ENCODE measurements around the gene HK1.
A peak's percentile ranks its signal among the peaks of the same experiment; 100 is the strongest.

The HK1 gene

DNA sequence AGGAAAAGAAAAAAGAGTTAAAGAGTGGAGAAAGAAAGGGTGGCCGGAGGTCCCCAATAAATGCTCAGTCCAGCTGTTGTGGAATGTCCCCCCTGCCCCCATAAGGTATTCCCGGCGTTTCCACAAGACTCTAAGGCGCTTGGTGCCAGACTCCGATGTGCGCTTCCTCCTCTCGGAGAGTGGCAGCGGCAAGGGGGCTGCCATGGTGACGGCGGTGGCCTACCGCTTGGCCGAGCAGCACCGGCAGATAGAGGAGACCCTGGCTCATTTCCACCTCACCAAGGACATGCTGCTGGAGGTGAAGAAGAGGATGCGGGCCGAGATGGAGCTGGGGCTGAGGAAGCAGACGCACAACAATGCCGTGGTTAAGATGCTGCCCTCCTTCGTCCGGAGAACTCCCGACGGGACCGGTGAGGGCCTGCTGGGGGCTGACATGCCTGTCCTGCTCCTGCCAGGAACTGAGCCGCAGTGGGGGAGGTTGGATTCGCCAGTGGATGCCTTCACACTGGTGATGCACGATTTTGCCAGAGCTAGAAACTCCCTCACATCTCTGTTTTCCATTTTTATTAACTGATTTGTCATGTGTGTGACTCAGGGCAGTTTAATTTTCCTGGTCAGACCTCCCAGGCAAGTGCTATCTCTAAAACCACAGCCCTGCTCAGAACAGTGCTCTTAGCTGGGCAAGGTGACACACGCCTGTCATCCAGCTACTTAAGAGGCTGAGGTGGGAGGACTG, 104.3 kb downstream of the HK1 start:
- no peak for DNase-seq

DNA sequence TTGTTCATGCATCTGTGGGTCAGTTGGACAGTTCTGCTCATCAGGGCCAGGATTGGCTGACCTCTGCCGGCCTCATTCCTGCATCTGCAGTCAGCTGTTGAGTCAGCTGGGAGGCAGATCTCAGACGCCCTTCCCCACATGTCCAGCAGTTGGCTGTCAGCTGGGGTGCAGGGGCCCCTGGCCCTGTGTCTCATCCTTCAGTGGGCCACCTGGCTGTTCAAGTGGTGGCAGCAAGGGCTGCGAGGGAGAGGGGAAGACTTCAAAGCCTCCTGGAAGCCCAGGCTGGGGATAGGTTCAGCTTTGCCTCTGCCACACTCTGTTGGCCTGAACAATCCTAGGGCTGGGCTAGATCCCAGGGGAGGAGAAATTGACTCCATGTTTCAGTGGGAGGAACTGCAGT, 105.3 kb downstream of the HK1 start:
- DNase-seq: no peak

DNA sequence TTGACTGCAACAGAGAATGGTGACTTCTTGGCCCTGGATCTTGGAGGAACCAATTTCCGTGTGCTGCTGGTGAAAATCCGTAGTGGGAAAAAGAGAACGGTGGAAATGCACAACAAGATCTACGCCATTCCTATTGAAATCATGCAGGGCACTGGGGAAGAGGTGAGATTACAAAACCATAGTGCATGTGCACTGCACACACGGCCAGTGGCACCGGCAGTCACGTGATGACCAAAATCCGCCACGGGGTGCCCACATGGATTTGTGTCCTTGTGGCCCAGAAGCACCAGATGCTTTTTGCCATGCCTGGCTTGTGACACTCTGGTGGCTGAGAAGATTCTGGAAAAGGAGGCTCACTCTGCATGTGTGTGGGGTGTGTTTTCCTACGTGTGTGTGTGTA, 106.0 kb downstream of the HK1 start:
- DNase-seq: no peak

DNA sequence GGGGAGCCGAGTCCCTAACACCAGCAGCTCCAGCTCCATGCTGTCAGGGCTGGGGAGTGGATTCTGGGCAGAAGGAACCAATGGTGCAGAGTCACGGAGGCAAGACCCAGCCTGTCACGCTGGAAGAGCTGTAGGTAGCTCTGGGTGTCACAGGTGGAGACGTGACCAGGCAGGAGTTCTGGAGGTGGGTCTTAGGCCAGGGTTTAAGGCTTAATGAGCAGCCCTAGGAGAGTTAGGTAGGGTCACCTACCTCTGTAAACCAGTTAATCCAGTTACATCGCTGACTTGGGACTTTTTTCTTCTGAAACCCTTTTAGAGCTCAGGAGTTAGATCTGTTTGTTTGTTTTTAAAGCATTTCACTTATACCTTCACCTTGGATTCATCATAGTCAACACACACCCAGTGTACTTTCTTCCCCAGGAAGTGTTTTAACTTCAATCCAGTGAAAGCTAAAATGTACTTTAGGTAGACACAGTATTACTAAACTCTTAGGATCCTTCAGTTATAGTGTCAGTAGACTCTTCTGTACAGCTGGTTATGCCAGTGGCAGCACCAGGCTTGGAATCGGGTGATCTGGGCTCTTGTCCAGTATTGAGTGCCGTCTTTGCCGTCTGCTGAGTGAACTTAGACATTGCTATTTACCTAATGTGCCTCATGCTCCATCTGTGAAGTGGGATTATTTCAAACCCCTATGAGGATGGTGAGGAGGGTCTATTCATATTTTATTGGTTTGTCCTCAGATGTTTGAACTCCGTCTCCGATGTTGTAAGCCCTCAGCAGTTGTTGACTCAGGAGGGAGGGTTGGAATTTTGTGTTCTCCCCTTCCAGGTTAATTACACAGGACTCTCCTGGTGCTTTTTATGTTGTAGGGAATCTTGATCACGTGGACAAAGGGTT, 107.4 kb downstream of the HK1 start:
- no peak for DNase-seq

DNA sequence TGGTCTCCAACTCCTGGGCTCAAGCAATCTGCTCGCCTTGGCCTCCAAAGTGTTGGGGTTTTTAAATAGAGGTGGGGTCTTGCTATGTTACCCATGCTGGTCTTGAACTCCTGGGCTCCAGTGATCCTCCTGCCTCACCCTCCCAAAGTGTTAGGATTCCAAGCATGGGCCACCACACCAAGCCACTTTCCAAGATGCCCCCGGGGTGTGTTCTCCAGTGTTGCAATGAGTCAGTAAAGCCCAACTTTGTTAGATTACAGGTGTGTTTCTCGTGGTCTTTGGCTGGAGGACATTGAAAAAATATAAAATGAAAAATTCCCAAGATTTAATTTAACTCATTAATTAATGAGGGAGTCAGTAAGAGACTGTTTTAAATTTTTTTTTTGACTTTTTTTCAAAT, 109.2 kb downstream of the HK1 start:
- DNase-seq: no peak

DNA sequence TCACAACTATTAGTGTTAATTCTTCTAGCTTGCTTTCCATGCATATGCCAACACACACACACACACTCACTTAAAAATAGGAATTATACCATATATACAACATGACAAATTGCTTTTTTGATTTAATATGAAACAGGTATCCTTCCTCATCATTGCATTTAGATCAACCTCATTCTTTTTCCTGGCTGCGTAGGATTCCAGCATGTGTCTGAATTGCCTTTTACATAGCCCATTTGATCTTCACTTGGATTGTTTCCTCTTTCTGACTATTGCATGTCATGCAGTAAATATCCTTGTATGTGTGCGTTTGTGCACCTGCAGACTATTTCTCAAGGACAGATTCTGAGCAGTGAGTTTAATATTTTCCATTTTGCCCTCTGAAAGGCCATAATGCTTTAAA, 110.2 kb downstream of the HK1 start:
- DNase-seq: no peak

DNA sequence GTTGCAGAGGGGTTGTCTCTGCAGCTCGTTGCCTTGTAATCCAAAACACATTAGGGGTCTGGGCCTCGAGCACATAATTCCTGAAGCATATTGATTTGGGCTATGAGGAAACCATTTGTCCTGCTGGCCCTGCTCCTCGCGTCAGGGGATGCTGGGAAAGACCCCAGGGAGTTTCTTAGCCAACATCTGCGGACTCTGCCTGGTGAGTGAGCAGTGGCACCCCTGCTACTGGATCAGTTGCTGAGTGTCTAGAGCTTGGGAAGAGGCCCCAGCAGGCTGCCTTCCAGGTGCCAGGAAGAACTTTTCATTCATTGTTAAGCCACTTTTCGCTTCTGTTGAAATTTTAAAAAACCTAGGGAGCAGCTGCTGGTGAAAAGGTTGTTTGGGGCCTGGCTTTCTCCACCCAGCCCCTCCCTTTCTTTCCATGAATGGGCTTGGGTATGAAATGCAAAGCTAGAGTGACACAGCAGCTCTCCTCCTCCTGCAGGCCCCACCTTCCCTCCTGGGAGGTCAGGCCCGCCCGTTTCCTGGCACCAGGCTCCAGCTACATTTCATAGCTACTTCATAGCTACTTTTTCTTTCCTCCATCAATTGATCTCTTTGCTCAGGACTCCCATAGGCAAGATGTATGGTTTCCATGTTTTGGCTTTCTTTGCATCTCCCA, 111.7 kb downstream of the HK1 start:
- no peak for DNase-seq

DNA sequence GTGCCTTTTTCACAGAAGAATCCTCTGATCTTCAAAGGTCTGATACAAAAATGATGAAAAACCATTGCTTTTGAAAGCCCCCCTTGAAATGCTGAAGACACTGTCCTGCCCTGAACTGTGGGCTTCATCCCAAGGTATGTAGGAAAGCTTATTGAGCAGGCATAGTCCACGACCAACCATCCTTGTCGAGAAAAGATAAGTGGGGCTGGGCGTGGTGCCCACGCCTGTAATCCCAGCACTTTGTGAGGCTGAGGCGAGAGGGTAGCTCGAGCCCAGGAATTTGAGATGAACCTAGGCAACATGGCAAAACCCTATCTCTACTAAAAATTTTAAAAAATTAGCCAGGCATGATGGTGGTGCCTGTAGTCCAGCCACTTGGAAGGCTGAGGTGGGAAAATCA, 112.9 kb downstream of the HK1 start:
- DNase-seq: no peak

DNA sequence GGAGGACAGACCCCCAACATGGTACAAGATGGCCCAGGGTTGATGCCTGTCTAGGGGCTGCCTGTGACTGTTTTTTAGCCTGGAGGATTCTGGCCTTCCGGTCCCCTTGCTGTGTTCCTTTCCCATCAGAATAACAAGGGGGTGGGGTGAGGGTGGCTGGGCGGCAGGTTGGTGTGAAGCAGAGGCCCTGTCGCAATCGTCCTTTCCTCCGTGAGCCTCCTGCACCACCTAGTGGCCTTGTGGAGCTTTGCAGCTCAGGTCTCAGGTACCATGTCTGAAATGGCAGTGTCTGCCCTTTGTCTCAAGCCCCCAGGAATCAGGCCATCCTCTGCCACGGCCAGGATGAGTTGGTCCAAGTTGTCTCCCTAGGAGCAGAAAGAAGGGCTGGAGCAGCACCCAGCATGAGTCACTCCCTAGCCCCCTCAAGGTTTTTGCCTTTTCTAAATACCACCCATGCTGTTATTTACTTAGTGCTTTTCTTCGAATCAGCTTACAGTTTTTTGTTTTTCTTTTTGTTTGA, 114.2 kb downstream of the HK1 start:
- DNase-seq: peak; percentile 81

DNA sequence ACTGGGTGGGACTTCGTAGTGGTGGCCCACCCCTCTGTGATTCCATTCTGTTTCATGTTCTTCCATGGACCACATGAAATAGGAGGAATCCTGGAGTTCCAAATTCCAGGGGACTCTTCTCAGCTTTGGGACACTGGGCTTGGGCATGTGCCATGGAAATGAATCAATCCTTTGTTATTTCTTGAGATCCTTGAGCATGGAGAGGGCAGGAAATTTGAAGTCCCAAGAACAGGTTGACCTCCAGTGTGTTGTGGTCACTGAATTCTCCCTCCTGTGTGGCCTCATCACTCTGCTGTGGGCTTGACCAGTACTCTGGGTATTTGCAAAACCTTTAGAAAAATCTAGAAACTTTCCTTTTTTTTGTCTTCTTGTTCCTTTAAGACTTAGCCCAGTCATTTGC, 115.7 kb downstream of the HK1 start:
- no peak for DNase-seq

DNA sequence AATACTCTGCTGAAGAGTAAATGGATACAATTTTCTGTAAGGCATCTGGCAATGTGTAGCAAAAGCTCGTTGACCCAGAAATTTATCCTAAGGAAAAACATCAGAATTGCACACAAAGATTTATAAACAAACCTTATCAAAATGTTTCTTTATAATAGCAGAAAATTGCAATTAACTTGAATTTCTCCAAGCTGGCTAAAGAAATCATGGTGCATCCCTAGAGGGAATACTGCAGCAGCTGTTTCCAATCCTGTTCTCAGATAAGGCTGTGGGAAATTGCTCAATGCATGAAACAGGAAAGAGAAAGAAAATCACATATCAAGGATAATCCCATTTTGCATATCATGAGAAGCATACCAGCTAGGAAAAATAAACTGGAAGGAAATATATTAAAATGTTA, 119.7 kb downstream of the HK1 start:
- no peak for DNase-seq

DNA sequence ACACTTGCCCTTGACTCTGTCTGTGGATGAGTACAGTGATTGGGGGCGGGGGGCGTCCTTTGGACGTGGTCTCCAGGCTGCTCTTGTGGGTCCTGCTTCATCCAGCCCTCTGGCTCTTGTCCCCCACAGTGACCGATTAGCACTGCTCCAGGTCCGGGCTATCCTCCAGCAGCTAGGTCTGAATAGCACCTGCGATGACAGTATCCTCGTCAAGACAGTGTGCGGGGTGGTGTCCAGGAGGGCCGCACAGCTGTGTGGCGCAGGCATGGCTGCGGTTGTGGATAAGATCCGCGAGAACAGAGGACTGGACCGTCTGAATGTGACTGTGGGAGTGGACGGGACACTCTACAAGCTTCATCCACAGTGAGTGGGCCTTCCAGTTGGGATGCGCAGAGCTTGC, 120.2 kb downstream of the HK1 start:
- DNase-seq: no peak

DNA sequence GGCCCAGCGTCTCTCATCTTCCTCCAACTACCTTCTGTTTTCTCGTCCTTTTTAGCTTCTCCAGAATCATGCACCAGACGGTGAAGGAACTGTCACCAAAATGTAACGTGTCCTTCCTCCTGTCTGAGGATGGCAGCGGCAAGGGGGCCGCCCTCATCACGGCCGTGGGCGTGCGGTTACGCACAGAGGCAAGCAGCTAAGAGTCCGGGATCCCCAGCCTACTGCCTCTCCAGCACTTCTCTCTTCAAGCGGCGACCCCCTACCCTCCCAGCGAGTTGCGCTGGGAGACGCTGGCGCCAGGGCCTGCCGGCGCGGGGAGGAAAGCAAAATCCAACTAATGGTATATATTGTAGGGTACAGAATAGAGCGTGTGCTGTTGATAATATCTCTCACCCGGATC, 122.6 kb downstream of the HK1 start:
- DNase-seq: no peak

DNA sequence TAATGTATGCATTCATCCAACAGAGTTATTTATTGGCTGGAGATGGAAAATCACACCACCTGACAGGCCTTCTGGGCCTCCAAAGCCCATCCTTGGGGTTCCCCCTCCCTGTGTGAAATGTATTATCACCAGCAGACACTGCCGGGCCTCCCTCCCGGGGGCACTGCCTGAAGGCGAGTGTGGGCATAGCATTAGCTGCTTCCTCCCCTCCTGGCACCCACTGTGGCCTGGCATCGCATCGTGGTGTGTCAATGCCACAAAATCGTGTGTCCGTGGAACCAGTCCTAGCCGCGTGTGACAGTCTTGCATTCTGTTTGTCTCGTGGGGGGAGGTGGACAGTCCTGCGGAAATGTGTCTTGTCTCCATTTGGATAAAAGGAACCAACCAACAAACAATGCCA, 123.1 kb downstream of the HK1 start:
- no peak for DNase-seq

DNA sequence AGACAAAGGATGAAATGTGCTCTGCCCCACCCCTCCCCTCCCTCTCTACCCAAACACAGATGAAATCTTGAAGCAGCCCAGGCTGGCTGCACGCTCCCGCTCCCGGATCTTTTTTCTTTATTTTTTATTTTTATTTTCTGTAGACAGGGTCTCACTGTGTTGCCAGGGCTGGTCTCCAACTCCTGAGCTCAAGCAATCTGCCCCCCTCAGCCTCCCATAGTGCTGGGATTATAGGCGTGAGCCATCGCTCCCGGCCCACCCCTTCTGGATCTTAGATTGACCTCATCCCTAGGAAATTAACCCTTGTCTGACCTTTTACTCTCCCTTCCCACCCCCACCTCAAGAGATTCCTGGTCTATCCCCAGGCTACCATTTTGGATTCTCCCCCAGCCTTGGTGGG, 124.1 kb downstream of the HK1 start:
- no peak for DNase-seq

DNA sequence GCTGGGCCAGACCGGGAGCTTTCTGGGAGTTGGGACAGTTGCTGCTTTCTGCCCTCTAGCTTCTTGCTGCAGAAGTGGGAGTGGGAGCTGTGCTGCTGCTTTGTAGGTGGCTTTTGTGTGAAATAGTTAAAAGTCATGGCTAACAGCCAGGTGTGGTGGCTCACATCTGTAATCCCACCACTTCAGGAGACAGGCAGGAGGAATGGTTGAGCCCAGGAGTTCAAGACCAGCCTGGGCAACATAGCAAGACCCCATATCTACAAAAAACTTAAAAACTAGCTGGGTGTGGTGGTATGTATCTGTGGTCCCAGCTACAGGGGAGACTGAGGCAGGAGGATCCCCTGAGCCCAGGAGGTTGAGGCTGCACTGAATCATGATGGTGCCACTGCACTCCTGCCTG, 124.8 kb downstream of the HK1 start:
- no peak for DNase-seq

DNA sequence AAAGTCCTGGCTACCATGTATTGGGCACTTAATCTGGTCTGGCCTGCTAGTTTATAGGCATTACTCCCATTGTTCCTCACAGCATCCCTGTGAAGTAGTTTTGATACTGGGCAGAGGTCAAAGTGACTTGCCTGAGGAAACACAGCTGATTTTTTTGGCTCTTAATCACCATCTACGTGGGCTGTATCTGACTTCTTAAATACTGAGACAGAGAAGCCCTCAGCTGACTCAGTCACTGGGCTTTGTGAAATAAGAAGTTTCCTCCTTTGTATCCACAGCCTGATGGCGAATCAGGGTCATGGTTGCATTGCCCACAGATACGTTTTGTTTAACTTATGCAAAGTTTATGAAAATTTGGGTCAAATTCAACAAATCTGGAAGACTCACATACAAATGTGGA, 125.2 kb downstream of the HK1 start:
- DNase-seq: no peak

DNA sequence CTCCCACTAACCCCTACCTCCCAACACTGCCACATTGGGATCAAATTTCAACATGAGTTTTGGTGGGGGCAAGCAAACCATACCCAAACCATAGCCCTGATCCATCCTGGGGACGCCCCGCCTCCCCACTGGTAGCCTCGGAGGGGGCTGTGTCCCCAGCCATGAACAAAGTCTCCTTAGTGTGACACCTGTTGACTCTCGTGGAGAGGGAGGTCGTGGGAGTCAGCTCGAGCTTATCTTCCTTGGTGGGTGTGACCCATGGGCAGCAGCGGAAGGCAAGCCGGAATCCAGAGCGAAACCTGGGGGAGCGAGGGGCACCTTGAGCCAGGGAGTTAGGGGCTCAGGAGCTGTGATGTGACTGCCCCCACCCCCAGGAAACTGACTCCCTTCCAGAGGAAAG, 126.5 kb downstream of the HK1 start:
- DNase-seq: no peak

DNA sequence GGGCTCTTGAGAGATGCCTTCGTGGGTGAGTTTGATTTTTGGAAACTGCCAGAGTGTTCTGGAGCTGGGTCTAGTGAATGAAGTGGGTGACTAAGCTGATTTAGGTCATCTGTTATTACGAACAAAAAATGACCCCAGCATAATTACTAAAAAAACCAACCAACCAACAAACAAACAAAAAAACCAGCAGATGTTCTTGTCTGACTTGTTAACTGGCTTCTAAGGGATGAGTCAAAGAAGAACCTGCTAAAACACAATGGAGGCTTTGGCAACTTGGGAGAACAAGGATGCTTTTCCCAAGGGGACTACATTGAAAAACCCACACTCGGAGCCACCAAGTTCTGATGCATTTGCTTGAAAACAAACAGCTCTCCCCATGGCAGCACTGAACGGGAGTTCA, 126.9 kb downstream of the HK1 start:
- no peak for DNase-seq

DNA sequence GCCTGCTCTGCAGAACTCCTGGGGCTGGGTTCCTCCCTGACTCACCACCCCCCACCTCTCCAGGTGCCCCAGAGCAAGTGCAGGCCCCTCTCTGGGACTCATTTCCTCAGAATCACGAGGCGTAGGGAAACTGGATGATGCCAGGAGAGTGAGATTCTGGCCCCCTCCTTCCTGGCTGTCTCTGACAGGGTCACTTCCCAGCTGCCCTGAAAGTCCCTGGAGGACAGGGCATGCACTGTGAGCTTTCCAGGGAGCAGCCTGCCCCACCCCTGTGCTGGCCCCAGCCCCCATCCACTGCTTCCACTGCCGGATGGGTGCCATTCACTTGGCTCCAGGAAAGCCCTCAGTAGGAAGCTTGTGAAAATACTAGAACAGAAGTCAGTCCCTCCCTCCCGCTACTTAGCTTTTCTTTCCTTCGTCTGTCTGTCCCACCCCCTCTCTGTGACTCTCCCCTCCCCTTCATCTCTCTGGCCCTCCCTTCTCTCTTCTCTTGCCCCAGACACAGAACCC, 128.1 kb downstream of the HK1 start:
- DNase-seq: no peak

DNA sequence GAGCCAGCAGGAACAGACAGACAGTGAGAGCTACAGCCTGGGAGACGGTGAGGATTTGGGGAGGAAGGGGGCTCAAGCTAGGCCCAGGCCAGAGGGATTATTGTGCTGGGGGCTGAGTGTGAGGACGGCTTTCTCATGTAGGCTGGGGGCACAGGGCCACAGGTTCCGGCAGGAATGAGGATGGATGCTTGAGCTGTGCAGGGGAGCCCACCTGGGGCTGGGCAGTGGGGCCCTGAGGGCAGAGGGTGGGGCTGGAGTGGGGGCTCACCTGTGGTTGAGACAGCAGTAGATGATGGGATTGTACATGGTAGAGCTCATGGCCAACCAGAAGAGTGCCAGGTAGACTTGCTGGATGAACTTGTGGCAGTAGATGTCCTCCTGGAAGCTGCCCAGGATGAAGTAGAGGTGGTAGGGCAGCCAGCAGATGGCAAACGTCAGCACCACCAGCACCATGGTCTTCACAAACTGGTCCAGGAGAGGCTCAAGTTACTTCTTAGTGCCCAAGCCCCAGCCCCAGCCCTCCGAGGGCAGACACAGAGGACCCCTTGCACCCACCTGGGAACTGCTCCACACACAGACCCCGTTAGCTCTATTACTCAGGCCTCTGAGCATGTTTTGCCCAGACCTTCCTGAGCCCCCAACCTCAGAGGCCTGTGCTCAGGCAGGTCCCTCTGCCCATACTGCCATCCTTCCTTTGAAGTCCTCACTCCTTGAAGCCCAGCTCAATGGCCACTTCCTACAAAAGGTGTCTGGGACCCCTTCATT, 128.7 kb downstream of the HK1 start:
- DNase-seq: no peak

DNA sequence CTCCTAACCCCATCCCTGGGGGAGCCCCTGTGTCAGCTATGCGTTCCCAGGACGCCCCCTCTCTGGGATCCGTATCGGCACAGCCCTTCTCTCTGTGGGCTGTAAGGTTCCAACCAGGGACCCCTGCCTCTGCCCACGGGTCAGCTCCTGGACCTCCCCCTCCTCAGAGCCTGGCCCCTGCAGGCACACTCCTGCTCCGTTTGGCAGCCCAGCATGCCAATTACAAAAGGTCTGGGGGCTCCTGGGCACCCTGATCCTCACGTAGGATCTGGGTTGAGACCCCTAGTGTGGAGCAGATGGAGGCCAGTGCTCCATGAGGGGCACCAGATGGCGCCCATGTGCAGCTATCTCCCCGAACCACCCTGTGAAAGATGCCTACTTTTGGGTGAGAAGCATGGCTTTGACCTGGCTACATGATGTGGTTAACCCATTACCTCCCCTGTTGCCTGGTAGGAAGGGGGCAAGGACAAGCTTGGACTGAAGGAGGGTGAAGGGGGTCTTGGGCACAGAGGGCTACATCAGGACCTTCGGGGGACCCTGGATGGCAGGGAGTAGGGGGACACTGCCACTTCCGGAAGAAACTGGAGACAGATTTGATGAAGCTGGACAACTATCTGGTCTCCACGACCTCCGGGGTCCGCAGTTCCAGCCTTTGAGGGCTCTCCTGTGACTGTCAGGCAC, 129.5 kb downstream of the HK1 start:
- DNase-seq: no peak
